Duodenal mucosa (tissue), 2 donors: ENCODE results near the gene FCAR.
"Not testable (repeated sequence)": the region's sequence is repeated elsewhere in the genome, so short reads cannot be mapped to it uniquely, and the experiment has no call there.

Experiments used
- H3K27ac ChIP-seq: one replicate; pipeline ENCODE4 v1.7.0; 2013; ENCODE audit warnings: low read depth, low read length
- H3K27me3 ChIP-seq, 2 donors: one replicate each; pipeline ENCODE4 v1.7.0; 2013; ENCODE audit warnings: low read length in 2 of 2, control low read depth in 1 of 2; ENCODE audit not compliant: insufficient read depth in 2 of 2, control insufficient read depth in 1 of 2
- H3K36me3 ChIP-seq, 2 donors: one replicate each; pipeline ENCODE4 v1.7.0; 2013; ENCODE audit warnings: low read length in 2 of 2, control low read depth in 1 of 2; ENCODE audit not compliant: insufficient read depth in 2 of 2, control insufficient read depth in 1 of 2
- H3K4me1 ChIP-seq, 2 donors: one replicate each; pipeline ENCODE4 v1.7.0; 2013; ENCODE audit warnings: low read length in 2 of 2, control low read depth in 1 of 2; ENCODE audit not compliant: insufficient read depth in 2 of 2, control insufficient read depth in 1 of 2
- H3K4me3 ChIP-seq, 2 donors: one replicate each; pipeline ENCODE4 v1.7.0; 2013; ENCODE audit warnings: low read length in 2 of 2, low read depth in 1 of 2
- H3K9ac ChIP-seq, 2 donors: one replicate each; pipeline ENCODE4 v1.7.0; 2013; ENCODE audit warnings: low read length in 2 of 2, low read depth in 1 of 2
- H3K9me3 ChIP-seq, 2 donors: one replicate each; pipeline ENCODE4 v1.7.0; 2013; ENCODE audit warnings: low read length in 2 of 2, control low read depth in 1 of 2; ENCODE audit not compliant: control insufficient read depth in 1 of 2

FCAR gene

DNA sequence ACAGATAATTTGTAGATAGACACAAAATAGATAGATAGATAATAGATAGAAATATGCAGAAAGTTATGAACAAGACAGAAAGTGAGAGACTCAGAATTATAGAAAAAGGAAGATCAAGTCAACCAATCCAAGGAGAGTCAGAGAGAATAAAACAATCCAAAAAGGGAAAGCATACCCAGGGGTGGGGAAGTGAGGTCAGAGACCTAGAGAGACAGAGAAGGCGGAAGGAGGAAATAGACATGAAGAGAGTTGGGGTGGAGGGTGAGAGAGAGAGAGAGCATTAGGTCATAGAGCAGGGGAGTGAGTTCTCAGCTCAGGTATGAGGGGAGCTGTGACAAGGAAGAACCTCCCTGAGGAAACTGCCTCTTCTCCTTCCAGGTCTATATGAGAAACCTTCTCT, 18.8 kb upstream of the FCAR start:
- not testable (repeated sequence) for H3K4me3 ChIP-seq, H3K27me3 ChIP-seq, H3K4me1 ChIP-seq, H3K9ac ChIP-seq, H3K36me3 ChIP-seq, H3K27ac ChIP-seq, H3K9me3 ChIP-seq

DNA sequence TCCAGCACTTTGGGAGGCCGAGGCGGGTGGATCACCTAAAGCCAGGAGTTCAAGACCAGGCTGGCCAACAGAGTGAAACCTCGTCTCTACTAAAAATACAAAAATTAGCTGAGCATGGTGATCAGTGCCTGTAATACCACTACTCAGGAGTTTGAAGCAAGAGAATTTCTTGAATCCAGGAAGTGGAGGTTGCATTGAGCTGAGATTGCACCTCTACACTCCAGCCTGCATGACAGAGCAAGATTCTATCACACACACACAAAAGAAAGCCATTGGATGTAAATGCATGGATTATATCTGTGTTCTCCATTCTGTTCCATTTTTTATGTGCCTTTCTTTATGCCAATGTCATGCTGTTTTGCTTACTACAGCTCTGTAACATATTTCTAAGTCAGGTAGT, 15.6 kb upstream of the FCAR start:
- not testable (repeated sequence) for H3K9ac ChIP-seq, H3K4me1 ChIP-seq, H3K27me3 ChIP-seq

DNA sequence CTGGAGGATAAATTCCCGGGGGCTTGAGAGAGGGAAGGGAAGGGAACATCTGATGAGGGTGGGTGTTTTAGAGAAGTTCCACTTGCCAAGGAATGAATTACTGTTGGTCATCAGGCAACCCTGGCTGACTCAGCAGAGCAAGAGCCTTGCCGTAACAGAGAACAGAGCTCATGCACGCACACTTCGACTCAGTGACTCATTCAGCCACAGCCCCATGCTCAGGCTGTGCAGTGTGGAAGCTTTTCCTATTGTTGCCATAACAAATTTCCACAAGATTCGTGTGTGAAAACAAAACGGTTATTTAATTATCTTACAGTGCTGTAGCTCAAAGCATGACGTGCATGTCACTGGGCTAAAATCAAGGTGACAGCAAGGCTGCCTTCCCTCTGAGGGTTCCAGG, 14.6 kb upstream of the FCAR start:
- not testable (repeated sequence) for H3K27ac ChIP-seq, H3K4me3 ChIP-seq, H3K36me3 ChIP-seq, H3K27me3 ChIP-seq, H3K9me3 ChIP-seq, H3K9ac ChIP-seq, H3K4me1 ChIP-seq

More for the DNA sequence above, 15.6 kb upstream of the FCAR start:
- not testable (repeated sequence) for H3K4me3 ChIP-seq, H3K27ac ChIP-seq, H3K36me3 ChIP-seq, H3K9me3 ChIP-seq

DNA sequence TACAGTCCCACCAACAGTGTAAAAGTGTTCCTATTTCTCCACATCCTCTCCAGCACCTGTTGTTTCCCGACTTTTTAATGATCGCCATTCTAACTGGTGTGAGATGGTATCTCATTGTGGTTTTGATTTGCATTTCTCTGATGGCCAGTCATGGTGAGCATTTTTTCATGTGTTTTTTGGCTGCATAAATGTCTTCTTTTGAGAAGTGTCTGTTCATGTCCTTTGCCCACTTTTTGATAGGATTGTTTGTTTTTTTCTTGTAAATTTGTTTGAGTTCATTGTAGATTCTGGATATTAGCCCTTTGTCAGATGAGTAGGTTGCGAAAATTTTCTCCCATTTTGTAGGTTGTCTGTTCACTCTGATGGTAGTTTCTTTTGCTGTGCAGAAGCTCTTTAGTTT, 10.6 kb upstream of the FCAR start:
- H3K9me3 ChIP-seq, H3K9ac ChIP-seq, H3K27ac ChIP-seq, H3K4me3 ChIP-seq, H3K27me3 ChIP-seq, H3K36me3 ChIP-seq, H3K4me1 ChIP-seq: not testable (repeated sequence)

DNA sequence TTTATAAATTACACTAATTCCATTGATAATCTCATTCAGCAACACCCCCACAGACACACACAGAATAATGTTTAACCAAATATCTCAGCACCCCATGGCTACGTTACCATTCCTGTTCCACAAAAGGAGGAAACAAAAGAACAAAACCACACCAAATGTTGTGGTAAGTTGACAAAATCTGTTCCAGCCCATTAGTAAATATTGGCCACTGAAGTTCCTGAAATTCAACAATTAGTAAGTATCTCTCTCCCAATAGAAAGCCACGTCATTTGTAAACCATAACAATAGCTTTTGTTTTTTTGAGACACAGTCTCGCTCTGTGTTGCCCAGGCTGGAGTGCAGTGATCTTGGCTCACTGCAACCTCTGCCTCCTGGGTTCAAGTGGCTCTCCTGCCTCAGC, 2.3 kb upstream of the FCAR start:
- no peaks in the 10 kb centered on the region for H3K4me1 ChIP-seq
- no peaks in the 10 kb centered on the region for H3K9me3 ChIP-seq
- no peak overlapping the region for H3K27ac ChIP-seq
- H3K36me3 ChIP-seq, result no peaks in the 10 kb centered on the region
- no peak overlapping the region for H3K4me3 ChIP-seq
- H3K27me3 ChIP-seq, result no peaks in the 10 kb centered on the region
- no peak overlapping the region for H3K9ac ChIP-seq

DNA sequence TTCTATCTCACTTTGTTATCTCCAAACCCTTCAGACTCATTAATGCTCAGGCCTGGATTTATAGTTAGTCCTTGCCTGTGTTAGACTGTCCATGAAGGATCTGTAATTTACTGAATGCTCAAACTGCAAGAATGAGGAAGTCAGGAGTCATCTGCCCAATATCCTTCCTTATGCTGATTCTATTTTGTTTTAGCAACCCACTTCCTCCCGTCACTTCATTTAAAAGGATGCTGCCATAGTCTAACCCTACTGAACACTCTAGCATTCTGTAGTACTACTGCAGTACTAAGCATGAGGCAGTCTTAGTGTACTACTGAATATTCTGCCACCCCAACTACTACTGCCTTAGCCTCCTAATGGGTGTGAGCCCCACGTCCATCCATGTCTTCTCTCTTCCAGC, 1.5 kb downstream of the FCAR start:
- Histone ChIP-seq H3K9me3 (no peaks in the 10 kb centered on the region), H3K9ac (no peak overlapping the region), H3K4me3 (no peak overlapping the region), H3K27me3 (no peaks in the 10 kb centered on the region), H3K4me1 (no peaks in the 10 kb centered on the region), H3K36me3 (no peaks in the 10 kb centered on the region), H3K27ac (no peak overlapping the region)

DNA sequence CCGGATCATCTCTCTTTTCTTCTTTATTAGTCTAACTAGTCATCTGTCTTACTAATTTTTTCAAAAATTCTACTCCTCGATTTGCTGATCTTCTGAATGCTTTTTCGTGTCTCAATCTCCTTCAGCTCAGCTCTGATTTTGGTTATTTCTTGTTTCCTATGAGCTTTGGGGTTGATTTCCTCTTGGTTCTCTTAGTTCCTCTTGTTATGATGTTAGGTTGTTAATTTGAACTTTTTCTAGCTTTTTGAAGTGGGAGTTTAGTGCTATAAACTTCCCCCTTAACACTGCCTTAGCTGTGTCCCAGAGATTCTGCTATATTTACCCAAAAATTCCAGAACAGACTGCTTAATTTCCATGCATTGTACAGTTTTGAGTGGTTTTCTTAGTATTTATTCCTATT, 3.4 kb downstream of the FCAR start:
- Histone ChIP-seq H3K4me3 (no peak overlapping the region), H3K4me1 (no peaks in the 10 kb centered on the region), H3K9me3 (no peaks in the 10 kb centered on the region), H3K27ac (no peak overlapping the region), H3K9ac (no peak overlapping the region), H3K36me3 (no peaks in the 10 kb centered on the region), H3K27me3 (no peaks in the 10 kb centered on the region)

DNA sequence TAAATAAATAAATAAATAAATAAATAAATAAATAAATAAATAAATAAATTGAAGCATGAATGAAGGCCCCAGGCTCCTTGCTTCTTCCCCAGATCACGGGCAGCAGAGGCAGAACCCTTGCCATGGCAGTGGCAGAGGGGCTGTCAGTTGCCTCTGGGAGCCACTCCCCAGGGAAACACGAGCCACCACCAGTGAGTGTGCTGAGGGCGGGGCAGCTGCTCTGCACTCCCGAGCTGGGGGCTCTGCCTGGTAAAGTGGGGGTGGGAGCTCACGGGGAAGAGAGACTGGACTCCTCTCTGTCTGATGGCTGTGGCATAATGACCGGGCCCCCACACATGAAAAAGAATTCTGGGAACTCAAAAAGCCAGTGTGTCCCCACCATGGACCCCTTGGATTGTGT, 7.8 kb downstream of the FCAR start:
- Histone ChIP-seq H3K27me3 (no peaks in the 10 kb centered on the region), H3K9me3 (no peaks in the 10 kb centered on the region), H3K27ac (no peak overlapping the region), H3K4me1 (no peaks in the 10 kb centered on the region), H3K4me3 (no peak overlapping the region), H3K36me3 (no peaks in the 10 kb centered on the region), H3K9ac (no peak overlapping the region)

DNA sequence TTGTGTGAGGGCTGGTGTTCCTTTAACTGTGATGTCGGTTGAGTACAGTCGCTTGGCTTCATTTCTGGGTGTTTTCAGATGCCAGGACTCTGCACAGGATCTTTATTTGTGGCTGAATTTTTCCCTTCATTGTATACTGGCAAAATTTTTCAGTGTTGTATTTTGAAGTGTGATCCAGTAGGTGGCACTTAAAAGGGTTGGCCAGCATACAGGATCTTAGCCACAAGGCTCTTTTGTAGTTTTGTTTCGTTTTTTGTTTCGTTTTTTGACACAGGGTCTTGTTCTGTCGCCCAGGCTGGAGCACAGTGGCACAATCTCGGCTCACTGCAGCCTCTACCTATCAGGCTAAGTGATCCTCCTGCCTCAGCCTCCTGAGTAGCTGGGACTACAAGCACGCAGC, 8.7 kb downstream of the FCAR start:
- Histone ChIP-seq H3K4me3 (no peak overlapping the region), H3K27me3 (no peaks in the 10 kb centered on the region), H3K9me3 (no peaks in the 10 kb centered on the region), H3K36me3 (no peaks in the 10 kb centered on the region), H3K4me1 (no peaks in the 10 kb centered on the region), H3K27ac (no peak overlapping the region), H3K9ac (no peak overlapping the region)

DNA sequence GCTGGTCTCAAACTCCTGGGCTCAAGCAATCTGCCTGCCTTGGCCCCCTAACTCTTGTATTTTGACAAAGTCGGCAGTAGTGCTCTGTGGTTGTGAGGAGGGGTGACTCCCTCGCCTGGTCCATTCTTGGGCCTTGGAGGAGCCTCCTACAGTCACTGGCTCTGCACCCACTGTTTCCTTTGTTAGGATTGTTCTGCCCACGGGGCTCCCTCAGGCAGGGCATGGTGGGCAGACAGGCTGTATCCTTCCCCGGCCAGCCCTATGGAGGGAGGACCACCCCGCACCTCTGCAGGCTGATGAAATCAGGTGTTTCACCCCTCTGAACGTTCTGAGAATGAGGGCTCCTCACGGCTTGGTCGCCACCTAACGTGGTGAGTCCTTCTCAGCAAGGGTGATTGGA, 9.2 kb downstream of the FCAR start:
- H3K4me3 ChIP-seq, result no peak overlapping the region
- H3K9me3 ChIP-seq, result no peaks in the 10 kb centered on the region
- H3K36me3 ChIP-seq, result no peaks in the 10 kb centered on the region
- H3K4me1 ChIP-seq, result no peaks in the 10 kb centered on the region
- no peak overlapping the region for H3K9ac ChIP-seq
- no peaks in the 10 kb centered on the region for H3K27me3 ChIP-seq
- no peak overlapping the region for H3K27ac ChIP-seq

DNA sequence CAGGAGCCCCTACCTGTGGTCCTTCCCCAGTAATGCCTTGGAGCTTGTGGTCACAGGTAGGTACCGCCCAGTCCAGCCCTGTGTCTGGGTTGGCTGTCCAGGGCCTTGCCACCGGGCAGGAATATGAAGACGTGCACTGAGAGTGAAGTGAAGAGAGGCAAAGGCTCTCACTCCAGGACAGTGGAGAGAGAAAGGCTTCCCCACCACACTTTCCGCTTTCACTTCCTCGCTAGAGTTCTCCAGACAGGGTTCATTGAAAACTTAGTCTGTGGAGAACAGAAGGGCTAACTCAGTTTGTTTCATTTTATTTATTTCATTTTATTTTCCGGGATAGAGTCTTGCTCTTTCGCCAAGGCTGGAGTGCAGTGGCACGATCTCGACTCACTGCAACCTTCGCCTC, 14.2 kb downstream of the FCAR start:
- no peaks in the 10 kb centered on the region for H3K36me3 ChIP-seq
- H3K4me1 ChIP-seq, result no peaks in the 10 kb centered on the region
- peaks cover 0 to under 1% of the 10 kb centered on the region in 2 donors for H3K9me3 ChIP-seq
- H3K27me3 ChIP-seq, result no peaks in the 10 kb centered on the region
- no peak overlapping the region for H3K4me3 ChIP-seq
- no peak overlapping the region for H3K9ac ChIP-seq
- H3K27ac ChIP-seq, result no peak overlapping the region
